RPMI8226 (cell line): Measurements from ENCODE around the gene UBE2D2.
A peak's percentile ranks its signal among the peaks of the same experiment; 100 is the strongest.

Experiments used
- DNase-seq: peaks from one replicate; pipeline ENCODE4 v3.0.0-alpha.2; 2015

Gene UBE2D2

DNA sequence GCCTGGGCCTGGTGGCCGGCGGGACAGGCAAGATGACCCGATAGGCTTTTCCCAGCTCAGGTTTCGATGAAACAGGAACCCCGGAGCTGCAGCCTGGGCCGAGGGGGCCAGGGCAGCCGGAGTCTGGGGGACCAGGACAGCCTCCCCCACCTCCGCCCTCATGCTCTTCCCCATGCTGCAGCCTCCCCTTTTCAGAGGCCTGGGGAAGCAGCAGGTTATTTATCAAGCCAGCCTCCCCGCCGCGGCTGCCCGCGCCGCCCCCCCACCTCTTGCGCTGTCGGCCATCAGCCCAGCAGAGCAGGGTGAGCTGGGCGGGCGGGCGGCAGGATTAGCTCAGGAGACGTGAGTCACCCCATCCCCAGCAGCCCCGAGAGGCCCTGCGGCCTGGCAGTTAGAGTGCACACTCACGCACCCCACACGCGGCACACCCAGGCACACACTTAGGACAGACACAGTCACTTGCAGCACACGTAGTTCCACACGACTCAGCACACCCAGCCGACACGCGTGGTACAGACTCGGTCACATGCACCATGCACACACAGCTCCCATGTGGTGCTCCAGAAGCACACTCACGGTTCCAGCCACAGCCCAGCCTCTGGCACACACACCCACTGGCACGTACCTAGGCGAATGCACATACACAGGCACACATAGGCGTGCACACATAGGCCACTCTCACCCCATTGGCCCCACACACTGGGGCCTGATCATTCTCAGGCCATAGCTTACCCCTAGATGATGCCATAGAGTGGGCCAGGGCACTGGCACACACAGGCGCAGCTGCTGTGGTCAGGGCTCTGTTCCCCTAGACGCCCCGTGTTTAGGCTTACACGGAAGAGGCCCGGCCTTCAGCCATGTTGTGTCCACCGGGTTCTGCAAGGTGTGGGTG is 100.0 kb downstream of the UBE2D2 start:
- no peak for DNase-seq

DNA sequence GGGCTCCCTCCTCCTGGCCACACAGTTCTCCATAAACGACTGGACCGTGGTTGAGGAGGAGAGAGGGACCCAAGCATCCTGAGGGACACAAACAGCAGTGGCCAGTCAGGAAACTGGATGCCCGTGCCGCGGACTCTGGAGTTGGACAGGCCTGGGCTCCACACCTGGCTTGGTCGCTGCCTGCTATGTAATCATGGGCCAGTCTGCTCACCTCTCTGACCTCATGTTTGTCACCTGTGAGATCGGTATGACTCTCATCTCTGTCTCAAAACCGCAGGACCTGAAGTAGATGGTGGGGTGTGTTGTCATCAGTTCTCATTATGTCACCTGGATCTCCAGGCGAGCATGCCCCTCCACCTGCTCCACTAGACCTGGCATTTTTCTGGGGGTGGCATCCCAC is 101.5 kb downstream of the UBE2D2 start:
- DNase-seq = no peak

GRCh38 chr5:139663207-139664085 is 102.3 kb downstream of the UBE2D2 start:
- DNase-seq = no peak

DNA sequence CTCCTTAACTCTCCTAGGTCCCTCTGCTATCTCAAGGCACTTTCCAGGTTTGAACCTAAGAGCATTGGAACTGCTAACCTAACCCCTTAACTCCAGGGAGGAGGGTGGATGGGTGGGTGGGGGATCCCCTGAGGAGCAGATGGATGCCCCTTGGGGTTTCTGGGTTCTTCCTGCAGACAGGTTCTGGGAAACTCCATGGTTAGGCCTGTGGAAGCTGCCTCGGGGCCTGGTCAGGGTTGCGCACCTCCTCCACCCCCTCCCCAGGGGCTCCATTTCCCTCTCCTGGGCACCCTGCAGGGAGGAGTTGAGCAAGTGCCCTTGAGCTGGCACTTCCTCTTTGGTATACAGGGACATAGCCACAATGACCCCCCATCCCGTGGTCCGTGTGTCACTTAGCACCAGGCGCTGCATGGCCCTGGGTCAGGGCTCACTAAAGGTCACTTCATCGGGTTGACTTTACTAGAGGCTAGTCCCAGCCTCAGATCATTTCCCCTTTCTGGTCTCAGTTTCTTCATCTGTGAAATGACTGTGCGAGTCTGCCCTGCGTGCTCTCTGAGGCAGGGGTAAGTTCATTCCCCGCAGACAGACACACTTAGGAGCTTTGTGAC is 103.1 kb downstream of the UBE2D2 start:
- DNase-seq = no peak

DNA sequence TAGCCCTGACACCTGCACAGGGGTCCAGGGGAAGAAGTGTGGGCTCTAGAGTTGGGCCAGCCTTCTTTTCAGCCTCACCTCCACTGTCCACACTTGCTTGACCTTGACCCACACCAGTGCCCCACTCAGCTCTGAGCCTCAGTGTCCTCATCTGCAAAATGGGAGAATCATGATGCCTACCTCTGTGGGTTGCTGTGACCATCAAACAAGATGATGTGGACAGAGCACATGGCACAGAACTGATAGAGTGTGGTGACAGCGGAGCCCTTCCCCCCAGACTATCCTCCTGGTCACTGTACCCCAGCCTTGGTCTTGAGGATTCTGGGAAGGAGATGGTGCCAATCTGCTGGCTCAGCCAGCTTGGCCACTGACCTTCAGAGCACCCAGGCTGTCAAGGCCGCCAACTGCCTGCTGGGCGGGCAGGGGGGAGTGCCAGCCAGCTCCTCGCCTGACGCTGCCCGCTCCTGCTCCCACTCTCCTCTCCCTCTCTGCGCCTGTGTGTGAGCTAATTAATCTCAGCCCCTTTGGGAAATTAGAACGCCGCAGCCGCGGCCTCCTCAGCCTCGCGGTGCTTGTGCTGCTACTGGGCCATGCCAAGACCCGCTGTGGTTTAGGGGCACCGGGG is 103.7 kb downstream of the UBE2D2 start:
- no peak for DNase-seq

- no peak for DNase-seq
Measured at GRCh38 chr5:139665626-139666025, 104.5 kb downstream of the UBE2D2 start.

DNA sequence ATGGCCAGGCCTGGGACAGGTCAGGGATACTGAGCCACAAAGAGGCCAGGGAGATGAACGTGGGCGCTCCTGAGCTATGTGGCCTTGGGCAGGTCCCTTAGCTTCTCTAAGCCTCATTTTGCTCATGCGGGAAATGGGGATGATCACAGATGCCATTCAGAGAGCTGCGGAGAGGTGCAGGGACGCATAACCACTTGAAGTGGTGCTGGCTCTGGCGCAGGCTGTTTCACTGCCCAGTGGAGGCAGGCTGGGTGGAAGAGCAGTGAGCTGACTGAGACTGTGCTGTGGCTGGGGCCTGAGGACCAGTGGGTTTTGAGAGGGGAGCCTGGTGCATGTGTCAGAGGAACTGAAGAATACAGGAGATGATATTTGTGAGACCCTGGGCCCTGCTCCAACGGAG is 105.4 kb downstream of the UBE2D2 start:
- no peak for DNase-seq

GRCh38 chr5:139667001-139667729 is 106.0 kb downstream of the UBE2D2 start:
- DNase-seq = no peak

DNA sequence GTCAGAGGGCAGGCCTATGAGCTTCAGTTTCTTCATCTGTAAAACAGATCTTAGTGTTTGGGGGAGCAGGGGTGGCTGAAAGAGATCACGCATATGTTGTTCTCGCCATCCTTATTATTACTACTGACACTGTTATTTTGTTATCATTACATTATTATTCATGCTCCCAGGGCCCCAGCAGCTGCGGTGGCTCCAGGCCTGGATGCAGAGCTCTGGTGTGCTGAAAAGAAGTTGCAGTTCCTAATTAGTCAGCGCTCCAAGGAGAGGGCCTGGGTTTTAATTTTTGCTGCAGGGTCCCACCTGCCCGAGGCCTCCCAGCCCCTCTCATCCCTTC is 106.6 kb downstream of the UBE2D2 start:
- no peak for DNase-seq

DNA sequence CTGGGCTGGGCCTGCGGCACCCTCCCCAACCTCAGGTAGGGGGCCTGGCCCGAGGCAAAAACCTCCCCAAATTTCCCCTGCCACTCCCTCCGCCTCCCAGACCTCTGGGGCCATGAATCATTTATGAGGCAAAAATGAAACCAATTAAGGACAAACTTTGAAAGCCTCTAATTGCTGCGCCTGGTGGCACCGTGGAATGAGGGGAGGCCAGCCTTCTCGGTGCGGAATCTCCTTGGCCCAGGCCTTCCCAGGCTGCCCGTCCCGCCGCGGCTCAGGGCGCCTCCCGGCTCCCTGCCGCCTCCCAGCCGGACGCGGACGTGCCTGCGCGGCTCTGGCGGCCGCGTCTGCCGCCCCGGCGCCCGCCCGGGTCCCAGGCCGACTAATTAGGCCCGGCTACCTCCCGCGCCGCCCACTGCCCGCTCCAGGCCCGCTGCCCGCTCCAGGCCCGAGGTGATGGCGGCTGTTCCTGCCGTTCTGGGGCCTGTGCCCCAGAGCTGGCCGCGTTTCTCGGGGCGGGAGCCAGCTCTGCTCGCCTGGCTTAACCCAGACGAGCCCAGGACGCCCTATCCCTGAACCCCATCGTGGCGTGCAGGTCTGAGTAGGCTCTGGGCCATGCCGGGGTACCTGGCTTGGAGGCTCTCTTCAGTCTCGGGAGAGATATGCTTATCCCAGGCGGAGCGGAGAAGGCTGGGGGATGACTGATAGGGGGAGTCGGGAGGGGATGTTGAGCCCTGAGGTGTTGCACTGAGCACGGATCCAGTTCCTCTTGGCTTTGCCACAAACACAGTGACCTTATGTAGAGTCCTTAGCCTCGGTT is 107.1 kb downstream of the UBE2D2 start:
- DNase-seq = peak; percentile 75

- no peak for DNase-seq
Measured at GRCh38 chr5:139668924-139669661, 108.0 kb downstream of the UBE2D2 start.

DNA sequence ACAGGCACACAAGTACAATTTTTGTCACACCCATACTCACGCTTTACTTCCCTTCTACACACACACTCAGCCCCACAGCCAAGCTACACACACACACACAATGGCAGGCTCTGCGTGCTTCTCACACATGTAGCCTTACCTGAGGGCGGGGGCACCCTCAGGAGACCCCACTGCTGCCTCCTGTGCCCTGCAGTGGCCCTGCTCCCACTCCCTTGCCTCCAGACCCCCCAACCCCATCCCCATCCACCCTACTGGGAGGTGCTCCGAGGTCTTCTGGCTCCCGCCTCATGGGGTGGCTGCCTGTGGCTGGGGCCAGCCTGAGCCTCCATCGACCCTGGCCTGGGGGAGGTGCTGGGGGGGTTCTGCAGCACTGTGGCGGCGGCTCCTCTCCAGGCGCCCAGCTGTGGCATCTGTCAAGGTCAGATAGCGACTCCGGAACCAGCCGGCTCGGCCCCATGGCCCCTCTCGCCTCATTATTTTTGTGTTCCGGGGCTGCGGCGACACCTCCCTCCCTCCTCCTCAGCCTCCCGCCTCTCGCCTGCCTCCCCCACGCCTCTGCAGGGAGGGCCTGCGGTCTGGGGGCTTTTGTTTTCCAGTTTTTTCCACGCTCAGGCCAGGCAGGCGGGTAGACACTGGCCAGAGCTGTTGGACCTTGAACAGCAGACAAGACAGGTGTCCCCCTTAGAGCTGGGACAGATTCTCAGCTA is 108.7 kb downstream of the UBE2D2 start:
- peak; percentile 83 for DNase-seq

DNA sequence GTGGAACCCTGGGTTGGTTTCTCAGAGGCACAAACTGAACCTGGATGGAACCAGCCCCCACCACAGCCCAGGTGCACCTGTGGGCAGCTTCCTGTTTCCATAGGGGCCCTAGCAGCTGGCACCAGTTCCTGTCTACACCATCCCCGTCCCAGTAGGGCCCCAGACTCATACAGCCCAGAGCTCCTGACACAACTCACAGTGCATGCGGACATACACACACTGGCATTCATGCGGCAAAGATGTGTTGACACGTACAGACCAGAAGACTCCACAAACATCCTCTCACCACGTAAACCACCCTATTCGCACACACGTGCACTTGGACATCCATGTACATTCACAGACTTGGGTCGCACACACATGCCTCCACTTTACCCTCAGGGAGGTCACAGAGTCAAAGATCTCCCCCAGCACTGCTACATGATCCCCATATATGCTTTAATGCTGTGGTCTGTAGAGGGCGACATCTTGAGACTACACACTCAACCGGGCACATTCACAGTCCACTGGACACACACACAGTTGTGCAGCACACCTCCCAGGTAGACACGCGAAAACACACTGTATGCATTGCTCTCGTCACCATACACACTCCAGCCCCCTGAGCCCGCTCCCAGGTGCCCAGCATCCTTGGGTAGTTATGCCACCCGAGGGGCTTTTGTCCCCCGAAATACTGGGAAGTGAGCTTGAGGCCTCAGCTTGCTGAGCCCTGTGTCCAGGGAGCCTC is 109.4 kb downstream of the UBE2D2 start:
- DNase-seq = peak; percentile 95

GRCh38 chr5:139671096-139671841 is 110.1 kb downstream of the UBE2D2 start:
- DNase-seq = peak; percentile 53

DNA sequence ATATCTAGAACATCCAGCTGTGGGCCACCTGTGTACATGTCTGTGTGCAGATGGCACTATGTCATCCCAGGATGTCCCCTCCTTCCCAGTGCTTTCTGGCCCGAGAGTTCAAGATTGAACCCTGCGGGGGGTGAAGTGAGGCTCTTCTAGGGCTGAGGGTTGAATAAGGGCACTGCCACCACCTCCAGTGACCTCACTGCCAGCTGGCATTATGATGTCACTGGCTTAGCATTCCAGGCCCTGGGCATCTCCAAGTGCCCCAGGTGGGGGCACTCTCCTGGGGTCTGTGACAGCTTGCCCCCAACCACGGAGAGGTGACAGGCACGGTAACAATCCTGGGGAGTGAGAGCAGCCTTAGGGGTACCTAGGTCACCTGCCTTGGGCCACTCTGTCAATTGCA is 114.1 kb downstream of the UBE2D2 start:
- no peak for DNase-seq

DNA sequence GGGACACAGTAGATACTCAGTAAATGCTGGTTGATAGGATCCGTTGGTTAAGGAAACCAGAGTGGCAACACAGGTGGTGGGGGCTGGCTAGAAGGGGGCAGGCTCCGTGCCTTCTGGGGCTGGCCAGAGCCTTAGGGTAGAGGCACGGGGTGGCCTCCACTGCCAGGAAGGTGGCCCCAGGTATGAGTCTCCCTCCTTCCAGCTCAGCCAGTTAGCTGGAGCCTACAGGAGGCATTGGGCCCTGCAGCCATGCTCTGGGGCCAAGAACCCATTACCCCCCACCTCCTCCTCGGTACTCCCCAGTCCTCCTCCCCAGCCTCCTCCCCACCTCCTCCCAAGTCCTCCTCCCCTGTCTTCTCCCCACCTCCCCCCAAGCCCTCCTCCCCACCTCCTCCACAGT is 114.7 kb downstream of the UBE2D2 start:
- DNase-seq = no peak

GRCh38 chr5:139676406-139676805 is 115.3 kb downstream of the UBE2D2 start:
- DNase-seq = no peak

GRCh38 chr5:139676951-139677735 is 116.0 kb downstream of the UBE2D2 start:
- no peak for DNase-seq
